ENCODE measurements around the gene FGF14. TPM values are rescaled to one million over a fixed set of nuclear protein-coding genes. Genes with fewer than 3 reads are reported as not detected.

FGF14 gene
- total RNA-seq, 1 experiment from 2014 or later, result 0.22 TPM

DNA sequence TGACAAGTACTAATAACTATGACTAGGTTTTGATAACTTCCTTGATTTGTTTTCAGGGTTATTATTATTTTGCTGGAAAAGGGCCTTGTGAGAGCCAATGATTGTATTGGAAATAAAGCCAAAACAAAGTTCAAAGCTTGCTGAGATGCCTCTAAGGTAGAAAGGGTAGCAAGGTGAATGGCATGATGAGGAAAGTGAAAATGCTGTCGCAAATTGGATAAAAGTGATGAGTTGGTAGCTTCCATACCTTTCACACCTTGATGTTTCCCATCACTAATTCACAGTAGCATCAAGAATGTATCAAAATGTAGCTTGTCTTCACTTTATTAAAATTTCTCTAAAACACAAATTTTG, 259.4 kb downstream of the FGF14 start:
- no CpG with 5 or more reads among the region's 1 CpG for WGBS (ENCODE audit: extremely low coverage, insufficient read length, low lambda C conversion rate)
- H3K27ac Mint-ChIP-seq, result no peak overlapping the region

More for the DNA sequence above, 259.4 kb downstream of the FGF14 start:
- no peak overlapping the region for H2BK120ac ChIP-seq (ENCODE audit: low read depth, low read length, poor library complexity, severe bottlenecking)
- no peaks in the 10 kb centered on the region for H3K4me1 ChIP-seq (ENCODE audit: insufficient read depth, low read length)
- Mint-ChIP-seq H3K4me1 (peaks cover 3 to 4% of the 10 kb centered on the region in 2 experiments; a peak in 3 of 4 replicates), H3K9me3 (no peaks in the 10 kb centered on the region), H3K27me3 (ENCODE audit: low read depth) (no peaks in the 10 kb centered on the region), H3K4me3 (no peak overlapping the region), H3K36me3 (ENCODE audit: insufficient read depth in 1 of 3, low read depth in 3 of 3) (no peaks in the 10 kb centered on the region)
- H3K23ac ChIP-seq (ENCODE audit: insufficient read length, low read depth, low read length), result no peak overlapping the region
- H3K18ac ChIP-seq (ENCODE audit: insufficient read length, low read depth, low read length), result no peak overlapping the region
- H3K9ac ChIP-seq (ENCODE audit: extremely low read depth, insufficient read length, low read length), result no peak overlapping the region
- no peak overlapping the region for H4K91ac ChIP-seq (ENCODE audit: insufficient read length, low read depth, low read length)
- no peak overlapping the region for H2BK5ac ChIP-seq (ENCODE audit: insufficient read length, low read length)
- H3T11ph ChIP-seq (ENCODE audit: low read length), result no peak overlapping the region
- no peak overlapping the region for H3K14ac ChIP-seq (ENCODE audit: insufficient read depth, low read length)
- no peak overlapping the region for H4K8ac ChIP-seq (replicated peaks; ENCODE audit: insufficient read length, low read depth, low read length)
- H2BK20ac ChIP-seq (ENCODE audit: low read depth, low read length, poor library complexity, severe bottlenecking), result no peak overlapping the region
- no peaks in the 10 kb centered on the region for H3K23me2 ChIP-seq (ENCODE audit: insufficient read length, low read depth, low read length, poor library complexity, severe bottlenecking)
- no peak overlapping the region for H2AFZ ChIP-seq (ENCODE audit: low read length)
- TF ChIP-seq, protein P1, sequence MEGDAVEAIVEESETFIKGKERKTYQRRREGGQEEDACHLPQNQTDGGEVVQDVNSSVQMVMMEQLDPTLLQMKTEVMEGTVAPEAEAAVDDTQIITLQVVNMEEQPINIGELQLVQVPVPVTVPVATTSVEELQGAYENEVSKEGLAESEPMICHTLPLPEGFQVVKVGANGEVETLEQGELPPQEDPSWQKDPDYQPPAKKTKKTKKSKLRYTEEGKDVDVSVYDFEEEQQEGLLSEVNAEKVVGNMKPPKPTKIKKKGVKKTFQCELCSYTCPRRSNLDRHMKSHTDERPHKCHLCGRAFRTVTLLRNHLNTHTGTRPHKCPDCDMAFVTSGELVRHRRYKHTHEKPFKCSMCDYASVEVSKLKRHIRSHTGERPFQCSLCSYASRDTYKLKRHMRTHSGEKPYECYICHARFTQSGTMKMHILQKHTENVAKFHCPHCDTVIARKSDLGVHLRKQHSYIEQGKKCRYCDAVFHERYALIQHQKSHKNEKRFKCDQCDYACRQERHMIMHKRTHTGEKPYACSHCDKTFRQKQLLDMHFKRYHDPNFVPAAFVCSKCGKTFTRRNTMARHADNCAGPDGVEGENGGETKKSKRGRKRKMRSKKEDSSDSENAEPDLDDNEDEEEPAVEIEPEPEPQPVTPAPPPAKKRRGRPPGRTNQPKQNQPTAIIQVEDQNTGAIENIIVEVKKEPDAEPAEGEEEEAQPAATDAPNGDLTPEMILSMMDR (conservative IDR thresholded peaks at IDR 0.05), result no peak
- no peaks in the 10 kb centered on the region for H3K79me1 ChIP-seq (ENCODE audit: insufficient read depth, low read depth, low read length, poor library complexity, severe bottlenecking)
- H3K27me3 ChIP-seq (ENCODE audit: insufficient read depth, low read length), result no peaks in the 10 kb centered on the region
- H3K4me2 ChIP-seq (ENCODE audit: insufficient read depth, insufficient read length, low read length), result no peak overlapping the region
- no peaks in the 10 kb centered on the region for H3K79me2 ChIP-seq (ENCODE audit: insufficient read depth, low read length)
- H2BK15ac ChIP-seq (ENCODE audit: low read depth, low read length), result no peak overlapping the region
- H3K9me3 ChIP-seq (ENCODE audit: control insufficient read depth, low read depth, low read length), result no peaks in the 10 kb centered on the region
- H4K20me1 ChIP-seq (ENCODE audit: control insufficient read depth, insufficient read depth, insufficient read length), result no peaks in the 10 kb centered on the region
- no peak overlapping the region for H2AK5ac ChIP-seq (ENCODE audit: insufficient read length, low read length)
- no peak for DNase-seq
- no peak overlapping the region for H3K4ac ChIP-seq (ENCODE audit: low read depth, low read length)
- no peak overlapping the region for H2BK12ac ChIP-seq (ENCODE audit: insufficient read length, low read depth, low read length)
- no peak overlapping the region for H3K27ac ChIP-seq (ENCODE audit: insufficient read length, low read depth, low read length)
- H3K56ac ChIP-seq (ENCODE audit: insufficient read length, low read depth, low read length), result no peak overlapping the region
- no peak overlapping the region for H4K5ac ChIP-seq (ENCODE audit: insufficient read length, low read depth, low read length)

Measured in H9 (cell line).